K562 (cell line): ENCODE measurements around the gene FAM117B. TPM values are rescaled to one million over a fixed set of nuclear protein-coding genes. Genes with fewer than 3 reads are reported as not detected.

Source experiments
- ATF6 ChIP-seq: sonication (generic); formaldehyde crosslinking; IDR thresholded peaks from 2 replicates; pipeline ENCODE4 v1.4.0; 2020; ENCODE audit warnings: mild to moderate bottlenecking, missing genetic modification reagents
- HDAC3 ChIP-seq: fragments of 450-650 bp; IDR thresholded peaks from 2 replicates; pipeline ENCODE4 v1.6.1; 2018; ENCODE audit warnings: borderline replicate concordance, mild to moderate bottlenecking, moderate library complexity; ENCODE audit not compliant: partially characterized antibody
- NR0B1 ChIP-seq: fragments of 450-650 bp; IDR thresholded peaks from one replicate; pipeline ENCODE4 v1.6.1; 2018; ENCODE audit warnings: mild to moderate bottlenecking, moderate library complexity; ENCODE audit not compliant: partially characterized antibody
- RERE ChIP-seq: sonication (generic); formaldehyde crosslinking; IDR thresholded peaks from 2 replicates; pipeline ENCODE4 v1.8.0; 2023; ENCODE audit warnings: missing genetic modification reagents, mild to moderate bottlenecking, borderline replicate concordance
- RNF219 ChIP-seq: fragments of 250-450 bp; sonication (Bioruptor Pico); IDR thresholded peaks from 2 replicates; pipeline ENCODE4 v1.5.0; 2022; ENCODE audit warnings: mild to moderate bottlenecking
- SRSF1 ChIP-seq: fragments of 200-400 bp; formaldehyde crosslinking; IDR thresholded peaks from 2 replicates; pipeline ENCODE4 v1.6.1; 2017; ENCODE audit warnings: mild to moderate bottlenecking, low read depth, low read length, moderate library complexity
- TBL1XR1 ChIP-seq, 2 experiments: IDR thresholded peaks; 2 replicates each; pipeline ENCODE4 v1.6.1; 2012; ENCODE audit warnings: improper control_type of control experiment in 2 of 2, low read length in 2 of 2, mild to moderate bottlenecking in 1 of 2
- ZBTB33 ChIP-seq: sonication (generic); formaldehyde crosslinking; IDR thresholded peaks from 2 replicates; pipeline ENCODE4 v1.8.1; 2023; ENCODE audit warnings: mild to moderate bottlenecking, missing genetic modification reagents
- ZNF511 ChIP-seq: sonication (generic); formaldehyde crosslinking; IDR thresholded peaks from 2 replicates; pipeline ENCODE4 v1.8.0; 2022; ENCODE audit warnings: mild to moderate bottlenecking, missing genetic modification reagents
- polyA plus RNA-seq, 8 experiments: library from polyadenylated mRNA; depleted of rRNA in 4 of 8; stranded (reverse) in 5 of 8; unstranded in 3 of 8; fragments of >200 nt; fragmentation: Nextera tagmentation in 2 of 8; fragmentation: Illumina TruSeq in 1 of 8; extraction: Ambion mirVana in 2 of 8; extraction: Trizol in 1 of 8; gene quantifications; 2 replicates each; pipeline versions ENCODE4 v1.2.1 to v1.2.3, GENCODE V29; 2011 to 2014; ENCODE audit warnings: inconsistent platforms in 1 of 8, missing spikeins in 1 of 8
- total RNA-seq, 7 experiments: library from RNA; depleted of rRNA in 6 of 7; stranded (reverse); fragments of >200 nt in 6 of 7; fragmentation: Illumina TruSeq in 2 of 7; extraction: Trizol in 2 of 7; gene quantifications; 2 replicates each; pipeline versions ENCODE4 v1.2.1 to v1.2.3, GENCODE V29; 2011 to 2021; ENCODE audit warnings: low replicate concordance in 1 of 7

Gene FAM117B
- total and polyA plus RNA-seq, 9 of the 15 experiments (the other 6 are each of a cell fraction or from before 2014, with no cell fraction given), result 1.6 to 5.2 (median 2.6) TPM

- TF ChIP-seq NR0B1 (no peak), RERE (CRISPR knock-in tag) (no peak), ZBTB33 (CRISPR knock-in tag) (no peak), ZNF511 (CRISPR knock-in tag) (no peak), RNF219 (CRISPR knock-in tag) (no peak), SRSF1 (no peak), TBL1XR1 (IDR thresholded peaks at IDR 0.05; ENCODE audit: low read length in 2 of 2) (no peak), ATF6 (CRISPR knock-in tag) (no peak), HDAC3 (no peak)
Observed at GRCh38 chr2:202634556-202635427, at the start of gene FAM117B (continued).
